CD4-positive, alpha-beta T cell treated with Interleukin-1 beta for 1 hour (primary cell): Measurements from ENCODE around the gene NIT2.
"Not testable (repeated sequence)": the region's sequence is repeated elsewhere in the genome, so short reads cannot be mapped to it uniquely, and the experiment has no call there.

ENCODE experiments used
- DNase-seq, 2 donors: peaks; one replicate each; pipeline ENCODE4 v3.0.0-alpha.2; 2020 to 2022

The NIT2 gene

DNA sequence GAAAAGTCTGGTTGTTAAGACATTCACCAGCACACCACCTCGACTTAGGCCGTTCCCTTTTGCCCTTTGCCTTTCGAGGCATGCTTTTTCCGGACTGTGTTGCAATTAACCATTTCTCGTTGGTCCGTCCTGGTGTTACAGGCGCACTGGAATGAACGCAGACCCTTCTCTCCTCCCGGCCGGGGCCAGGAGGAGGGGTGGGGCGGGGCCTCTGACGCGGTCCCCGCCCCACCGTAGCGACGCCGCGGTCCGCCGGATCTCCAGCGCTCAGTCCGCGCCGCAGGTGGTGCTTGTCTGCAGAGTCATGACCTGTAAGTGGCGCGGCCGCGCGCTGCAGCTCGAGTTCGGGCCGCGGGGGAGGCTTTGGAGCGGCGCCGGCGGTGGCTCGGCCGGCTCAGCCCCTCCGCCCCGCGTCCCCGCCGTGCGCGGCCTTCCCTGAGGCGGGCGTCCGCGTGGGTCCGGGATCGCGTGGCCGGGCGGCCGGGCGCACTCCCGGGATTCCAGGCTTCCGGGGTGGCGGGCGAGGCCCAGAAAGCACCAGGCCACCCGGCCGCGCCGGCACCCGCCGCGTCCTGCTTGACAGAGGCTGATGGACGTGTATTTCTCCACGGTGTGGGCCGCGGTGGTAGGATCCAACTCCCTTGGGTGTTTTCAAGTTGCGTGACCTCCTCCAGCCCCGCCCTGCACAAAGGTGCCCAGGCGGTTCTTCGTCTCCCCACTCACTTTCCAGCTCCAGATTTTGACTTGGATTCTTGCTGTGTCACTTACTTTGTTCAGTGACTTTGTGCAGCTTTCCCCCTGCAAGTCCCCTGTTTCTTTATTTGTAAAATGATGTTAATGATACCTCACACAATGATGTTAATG is at the start of gene NIT2:
TSS of gene NIT2 (plus strand) at position 270 of the 864 bp plus-strand sequence. CDS start at position 305, 35 bp downstream.
- DNase-seq, result peak; percentile 78 to 80

- DNase-seq, result no peak
Measured at GRCh38 chr3:100288288-100288894, 46.2 kb upstream of the NIT2 start.

DNA sequence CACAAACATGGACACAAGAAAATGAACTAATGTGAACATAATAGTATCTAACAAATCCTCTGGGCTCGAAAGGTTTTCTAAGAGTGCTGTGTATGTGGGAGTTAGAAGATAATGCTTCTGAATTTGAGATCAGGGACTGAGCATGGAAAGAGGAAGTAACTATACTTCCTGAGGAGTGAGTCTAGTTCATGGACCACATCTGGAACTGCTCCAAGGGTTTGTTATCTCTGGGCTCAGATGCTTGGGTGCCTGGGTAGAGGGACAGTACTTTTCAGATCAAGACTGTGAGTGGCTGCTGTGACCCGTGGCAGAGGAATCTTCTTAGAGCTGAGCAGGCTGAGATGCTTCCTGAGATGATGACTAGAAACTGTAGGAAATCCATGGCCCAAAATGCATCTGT is 45.2 kb upstream of the NIT2 start:
- no peak for DNase-seq

DNA sequence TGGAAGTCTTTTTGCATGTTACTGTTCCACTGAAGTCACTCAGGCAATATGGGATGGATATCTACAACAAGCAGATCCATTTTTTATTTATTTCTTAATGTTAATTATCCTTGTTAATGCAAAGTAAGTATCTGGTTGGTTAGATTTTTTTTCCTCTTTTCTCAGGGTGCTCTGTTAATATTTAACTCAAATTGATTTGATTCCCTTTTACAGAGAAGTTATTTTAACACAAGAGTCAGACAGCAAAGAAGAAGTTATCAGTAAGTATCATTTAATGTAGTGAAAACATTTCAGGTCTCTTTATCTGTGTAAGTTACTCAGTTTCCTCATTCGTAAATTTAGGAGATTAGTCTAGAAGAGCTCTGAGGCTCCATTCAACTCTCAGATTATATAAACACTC is 39.5 kb upstream of the NIT2 start:
- no peak for DNase-seq

DNA sequence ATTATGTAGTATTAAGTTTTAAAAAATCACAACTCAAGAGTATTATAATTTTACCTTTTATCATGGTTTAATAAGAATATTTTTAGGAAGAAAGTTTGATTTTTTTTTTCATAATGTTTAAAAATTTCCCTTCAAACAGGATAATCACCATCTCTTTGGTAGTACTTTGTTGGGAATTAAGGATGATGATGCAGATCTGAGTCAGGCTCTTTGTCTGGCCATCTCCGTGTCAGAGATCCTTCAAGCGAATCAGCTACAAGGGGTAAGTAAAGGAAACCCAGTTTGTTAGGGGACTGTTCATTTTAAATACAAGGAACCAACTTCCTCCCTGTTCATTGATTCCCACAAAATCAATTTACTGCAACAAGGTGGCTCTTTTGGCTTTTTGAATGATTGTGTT is 36.8 kb upstream of the NIT2 start:
- DNase-seq, result no peak

DNA sequence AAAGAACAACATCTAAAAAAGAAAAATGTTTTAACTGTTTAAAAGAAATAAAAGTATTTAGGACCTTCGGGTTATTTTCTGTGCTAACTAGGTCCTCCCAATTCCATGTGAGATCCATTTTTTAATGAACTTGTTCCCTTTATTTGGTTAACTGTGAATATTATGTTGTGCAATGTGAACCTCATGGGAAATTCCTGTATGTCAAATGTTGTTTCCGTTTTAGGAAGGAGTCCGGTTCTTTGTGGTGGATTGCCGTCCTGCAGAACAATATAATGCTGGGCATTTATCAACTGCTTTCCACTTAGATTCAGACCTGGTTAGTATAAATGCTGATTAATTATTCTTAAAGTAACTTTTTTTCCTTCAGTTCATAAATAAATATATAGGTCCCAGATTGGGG is 35.5 kb upstream of the NIT2 start:
- no peak for DNase-seq

- DNase-seq, result no peak
Measured at GRCh38 chr3:100306695-100307094, 27.9 kb upstream of the NIT2 start.

DNA sequence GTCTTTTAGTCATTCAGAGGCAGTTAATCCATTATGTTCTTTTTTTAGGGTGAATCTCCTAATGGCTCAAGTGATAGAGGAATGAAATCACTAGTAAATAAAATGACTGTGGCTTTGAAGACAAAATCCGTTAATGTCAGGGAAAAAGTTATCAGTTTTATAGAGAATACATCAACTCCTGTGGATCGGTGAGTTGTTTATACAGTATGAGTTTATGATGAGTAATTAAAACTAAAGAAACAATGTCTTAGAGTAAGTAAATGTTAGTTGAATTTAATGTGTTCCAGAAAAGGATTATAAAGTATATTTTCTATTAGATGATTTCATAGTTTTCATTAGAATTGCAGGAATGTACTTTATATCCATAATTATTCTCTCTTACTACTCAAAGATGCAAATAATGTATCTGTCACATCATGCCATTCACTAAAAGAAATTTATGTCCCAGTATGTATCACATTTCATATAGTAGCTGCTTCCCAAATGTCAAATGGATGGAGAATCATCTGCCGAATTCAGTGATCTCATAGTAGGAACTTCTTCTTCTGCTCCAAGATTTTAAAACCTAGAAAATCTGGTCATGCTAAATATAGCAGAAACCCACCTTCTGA is 24.1 kb upstream of the NIT2 start:
- DNase-seq, result no peak

DNA sequence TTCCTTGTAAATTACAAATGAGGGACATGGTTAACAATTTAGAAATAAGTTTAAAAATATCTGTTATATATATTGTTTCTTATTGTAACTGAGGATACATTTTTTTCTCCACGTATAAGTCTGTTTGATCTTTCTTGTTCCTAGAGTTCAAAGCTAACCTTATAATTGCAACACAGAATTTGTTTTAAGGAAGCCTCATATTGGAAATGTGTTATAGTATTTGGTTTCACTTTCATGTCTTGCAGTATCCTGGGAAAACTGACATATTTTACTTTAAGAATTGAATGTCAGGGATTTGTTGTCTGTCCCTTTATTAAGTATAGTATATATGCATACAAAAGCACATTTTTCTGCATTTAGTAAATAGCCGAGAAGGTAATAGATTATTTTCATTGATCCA is 23.5 kb upstream of the NIT2 start:
- DNase-seq, result no peak

GRCh38 chr3:100316641-100317069 is 17.9 kb upstream of the NIT2 start:
- peak; percentile 19 to 65 for DNase-seq

GRCh38 chr3:100317912-100318311 is 16.6 kb upstream of the NIT2 start:
- peak in 1 of 2 donors; percentile 7 for DNase-seq

DNA sequence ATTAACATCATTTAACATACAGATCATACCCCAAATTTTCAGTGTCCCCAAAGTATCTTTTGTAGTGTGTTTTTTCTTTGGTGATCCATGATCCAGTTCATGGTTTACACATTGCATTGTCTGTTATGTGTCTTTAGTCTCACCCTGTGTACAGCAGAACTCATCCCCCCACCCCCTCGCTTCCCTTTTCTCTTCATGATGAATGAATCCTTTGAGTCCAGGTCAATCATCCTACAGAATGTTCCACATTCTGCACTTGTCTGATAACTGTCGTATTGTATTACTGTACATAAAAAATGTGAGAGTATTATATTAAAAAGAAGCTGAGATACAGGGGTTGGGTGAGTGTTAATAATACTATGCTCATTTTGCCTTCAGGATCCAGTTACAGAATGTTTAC is 14.6 kb upstream of the NIT2 start:
- DNase-seq, result no peak

DNA sequence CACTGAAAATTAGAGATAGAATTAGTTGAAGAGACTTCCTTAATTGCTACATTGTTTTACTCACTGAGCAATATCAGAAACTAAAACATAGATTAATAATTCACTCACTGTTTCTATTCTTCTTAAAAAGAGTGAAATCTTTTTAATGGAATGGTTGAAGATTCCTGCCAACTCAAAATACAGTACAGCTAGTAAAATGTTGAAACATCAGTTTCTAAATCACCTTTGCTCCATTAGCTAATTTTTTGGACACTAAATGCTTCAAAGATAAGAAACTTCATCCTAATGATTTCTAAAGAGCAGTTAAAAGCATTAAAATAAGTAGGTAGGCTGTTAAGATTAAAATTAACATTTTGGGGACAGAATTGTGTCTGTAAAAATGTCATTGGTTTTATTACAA is 10.5 kb upstream of the NIT2 start:
- DNase-seq, result no peak

GRCh38 chr3:100325827-100326226 is 8.7 kb upstream of the NIT2 start:
- DNase-seq, result no peak

DNA sequence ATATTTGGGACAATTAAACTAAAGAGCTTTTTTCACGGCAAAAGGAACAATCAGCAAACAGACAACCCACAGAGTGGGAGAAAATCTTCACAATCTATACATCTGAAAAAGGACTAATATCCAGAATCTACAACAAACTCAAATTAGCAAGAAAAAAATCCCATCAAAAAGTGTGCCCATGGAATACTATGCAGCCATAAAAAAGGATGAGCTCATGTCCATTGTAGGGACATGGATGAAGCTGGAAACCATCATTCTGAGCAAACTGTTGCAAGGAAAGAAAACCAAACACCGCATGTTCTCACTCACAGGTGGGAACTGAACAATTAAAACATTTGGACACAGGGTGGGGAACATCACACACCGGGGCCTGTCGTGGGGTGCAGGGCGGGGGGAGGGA is 7.2 kb upstream of the NIT2 start:
- not testable (repeated sequence) for DNase-seq

DNA sequence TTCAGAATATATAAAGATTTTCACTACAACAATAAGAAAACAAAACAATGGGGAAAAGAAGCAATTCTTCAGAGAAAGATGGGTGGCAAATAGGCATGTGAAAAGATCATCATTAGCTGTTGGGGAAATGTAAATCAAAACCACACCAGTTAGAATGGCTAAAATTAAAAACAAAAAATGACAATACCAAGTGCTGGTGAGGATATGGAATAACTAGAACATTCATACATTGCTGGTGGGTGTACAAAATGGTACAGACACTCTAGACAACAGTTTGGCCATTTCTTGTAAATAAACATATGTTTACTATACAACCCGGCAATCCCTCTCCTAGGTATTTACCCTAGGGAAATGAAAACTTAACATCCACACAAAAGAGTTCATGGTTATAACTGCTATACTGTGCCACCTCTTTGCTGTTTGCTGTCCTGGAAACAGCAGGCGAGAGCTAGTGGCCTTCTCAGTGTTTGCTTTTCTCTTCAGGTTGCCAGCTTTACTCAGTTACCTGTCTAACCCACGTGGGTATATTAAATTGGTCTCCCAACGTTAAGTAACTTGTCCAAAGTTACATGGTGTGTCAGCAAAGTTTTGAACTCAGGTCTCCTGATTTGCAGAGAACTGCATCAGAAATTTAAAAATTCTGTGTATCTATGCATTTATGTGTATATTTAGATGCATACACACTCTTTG is 4.6 kb upstream of the NIT2 start:
- DNase-seq, result no peak

DNA sequence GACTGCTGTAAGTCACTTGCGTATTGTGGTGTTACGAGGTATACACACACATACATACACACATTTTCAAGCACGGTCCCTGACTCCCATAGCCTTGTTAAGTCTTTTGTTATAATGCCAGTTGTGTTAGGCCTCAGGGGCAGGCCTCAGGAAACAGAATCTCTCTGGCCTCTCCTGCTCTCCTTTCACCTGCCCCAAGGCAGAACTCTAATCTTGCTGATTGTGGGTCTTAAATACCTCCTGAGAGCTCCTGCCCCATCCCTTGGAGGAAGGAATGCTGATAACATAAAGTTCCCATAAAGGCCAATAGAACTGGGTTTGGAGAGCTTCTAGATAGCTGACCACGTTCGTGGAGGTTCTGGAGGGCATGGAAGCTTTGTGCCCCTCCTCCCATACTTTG is 3.9 kb upstream of the NIT2 start:
- DNase-seq, result no peak

DNA sequence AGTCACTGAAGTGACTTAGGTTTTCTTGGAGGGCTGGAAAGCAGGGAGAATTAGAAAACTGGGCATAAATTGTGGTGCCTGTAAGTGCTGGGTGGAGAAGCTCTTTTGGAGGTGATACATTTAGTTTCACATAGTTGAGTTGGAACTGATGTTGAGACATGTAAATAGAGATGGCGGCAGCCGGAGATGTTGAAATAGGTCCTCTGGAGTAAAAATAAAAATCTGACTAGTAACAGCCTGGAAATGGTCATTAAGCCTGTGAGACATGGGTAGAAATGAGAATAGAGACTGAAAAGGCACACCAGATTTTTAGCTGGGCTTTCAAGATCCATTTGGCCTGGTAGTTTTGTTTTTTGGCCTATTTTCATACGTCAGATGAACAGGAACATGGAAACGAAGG is 2.9 kb upstream of the NIT2 start:
- no peak for DNase-seq

- no peak for DNase-seq
Measured at GRCh38 chr3:100333051-100333450, 1.5 kb upstream of the NIT2 start.

GRCh38 chr3:100333970-100334487 is 528 bp upstream of the NIT2 start:
- no peak for DNase-seq

DNA sequence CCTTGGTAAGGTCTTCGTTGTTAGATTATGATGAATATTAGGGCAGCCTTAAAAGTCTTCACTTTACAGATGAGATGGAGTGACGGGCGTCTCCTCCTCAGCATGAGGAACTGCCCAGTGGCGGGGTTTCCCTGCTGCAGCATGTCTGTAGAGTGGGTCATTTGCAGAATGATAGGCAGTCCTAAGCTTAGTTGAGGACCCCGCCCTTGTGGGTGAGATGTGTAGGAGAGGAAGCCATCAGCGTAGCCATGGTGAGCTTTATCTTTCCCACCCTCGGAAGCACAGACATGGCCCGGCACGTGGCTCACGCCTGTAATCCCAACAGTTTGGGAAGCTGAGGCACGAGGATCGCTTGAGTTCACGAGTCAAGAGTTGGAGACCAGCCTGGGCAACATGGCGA is 877 bp downstream of the NIT2 start:
- DNase-seq, result peak; percentile 18 to 54

GRCh38 chr3:100336229-100336628 is 1.7 kb downstream of the NIT2 start:
- DNase-seq, result not testable (repeated sequence)

- DNase-seq, result no peak
Measured at GRCh38 chr3:100338911-100339310, 4.4 kb downstream of the NIT2 start.
